GM19397 (cell line): ENCODE data around the gene SNX5.
"Not testable (repeated sequence)": the region's sequence is repeated elsewhere in the genome, so short reads cannot be mapped to it uniquely, and the experiment has no call there.

Source experiments
- ATAC-seq: cut with Tn5 transposase; IDR thresholded peaks from one replicate; pipeline ENCODE4 v1.9.1; 2021; ENCODE audit warnings: mild to moderate bottlenecking, moderate library complexity; ENCODE audit not compliant: unreplicated experiment

The SNX5 gene

GRCh38 chr20:17960927-17961586 is 7.5 kb downstream of the SNX5 start:
- ATAC-seq = no peak

- not testable (repeated sequence) for ATAC-seq
Measured at GRCh38 chr20:17960400-17960885, 8.2 kb downstream of the SNX5 start.

GRCh38 chr20:17959257-17959627 is 9.4 kb downstream of the SNX5 start:
- ATAC-seq = no peak

GRCh38 chr20:17958373-17959256 is 10.0 kb downstream of the SNX5 start:
- no peak for ATAC-seq

GRCh38 chr20:17957505-17958363 is 10.9 kb downstream of the SNX5 start:
- no peak for ATAC-seq

GRCh38 chr20:17956099-17956685 is 12.4 kb downstream of the SNX5 start:
- no peak for ATAC-seq

GRCh38 chr20:17955302-17955701 is 13.3 kb downstream of the SNX5 start:
- ATAC-seq = no peak

- no peak for ATAC-seq
Measured at GRCh38 chr20:17953935-17954334, 14.7 kb downstream of the SNX5 start.

GRCh38 chr20:17952692-17953684 is 15.6 kb downstream of the SNX5 start:
- ATAC-seq = no peak

- ATAC-seq = no peak
Measured at GRCh38 chr20:17951323-17951722, 17.3 kb downstream of the SNX5 start.

- no peak for ATAC-seq
Measured at GRCh38 chr20:17950670-17951069, 17.9 kb downstream of the SNX5 start.

GRCh38 chr20:17949899-17950298 is 18.7 kb downstream of the SNX5 start:
- no peak for ATAC-seq

GRCh38 chr20:17948442-17948841 is 20.2 kb downstream of the SNX5 start:
- ATAC-seq = no peak

GRCh38 chr20:17947474-17947815 is 21.1 kb downstream of the SNX5 start:
- ATAC-seq = no peak

- ATAC-seq = no peak
Measured at GRCh38 chr20:17946572-17947473, 21.8 kb downstream of the SNX5 start.

GRCh38 chr20:17946040-17946439 is 22.6 kb downstream of the SNX5 start:
- no peak for ATAC-seq

- no peak for ATAC-seq
Measured at GRCh38 chr20:17944854-17945474, 23.6 kb downstream of the SNX5 start.

- peak; percentile 67 for ATAC-seq
Measured at GRCh38 chr20:17943343-17943742, 25.3 kb downstream of the SNX5 start.
